Measurements from ENCODE around the gene C19orf33.

DNA sequence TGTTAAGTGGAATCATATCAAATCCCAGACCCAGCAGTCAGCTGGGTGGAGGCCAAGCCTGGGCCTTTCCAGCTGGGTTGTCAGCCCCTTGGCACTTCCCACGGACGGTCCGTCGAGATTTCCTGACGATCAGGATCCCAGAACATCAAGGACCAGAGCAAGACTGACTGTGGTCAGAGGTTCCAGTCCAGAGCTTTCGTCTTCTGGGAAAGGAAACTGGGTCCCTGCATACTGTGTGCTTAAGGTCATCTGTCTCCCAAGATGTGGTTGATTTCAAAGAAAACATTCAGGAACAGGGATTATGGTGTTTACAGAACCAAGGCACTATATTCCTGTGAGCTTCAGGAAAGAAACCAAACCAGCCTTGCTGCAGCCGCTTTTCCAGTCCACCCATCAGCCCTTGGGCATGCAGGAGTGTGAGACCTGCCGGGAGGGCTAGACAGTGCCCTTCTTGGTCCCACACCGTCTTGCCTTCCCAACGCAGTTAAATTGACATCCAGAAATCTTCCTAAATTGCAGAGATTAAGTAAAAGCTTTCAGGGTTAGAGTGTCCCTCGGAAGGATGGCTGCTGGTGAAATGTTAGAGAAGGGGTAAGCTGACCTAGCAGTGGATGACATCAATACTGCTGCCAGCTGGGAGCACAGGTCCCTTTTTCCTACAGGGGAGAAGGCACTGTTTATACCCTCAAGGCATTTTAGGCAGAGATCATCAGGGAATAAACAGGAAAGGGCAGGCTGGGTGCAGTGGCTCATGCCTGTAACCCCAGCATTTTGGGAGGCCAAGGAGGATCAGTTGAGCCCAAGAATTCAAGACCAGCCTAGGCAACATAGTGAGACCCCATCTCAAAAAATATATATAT is 5.0 kb upstream of the C19orf33 start:
- TF ChIP-seq, protein P1, sequence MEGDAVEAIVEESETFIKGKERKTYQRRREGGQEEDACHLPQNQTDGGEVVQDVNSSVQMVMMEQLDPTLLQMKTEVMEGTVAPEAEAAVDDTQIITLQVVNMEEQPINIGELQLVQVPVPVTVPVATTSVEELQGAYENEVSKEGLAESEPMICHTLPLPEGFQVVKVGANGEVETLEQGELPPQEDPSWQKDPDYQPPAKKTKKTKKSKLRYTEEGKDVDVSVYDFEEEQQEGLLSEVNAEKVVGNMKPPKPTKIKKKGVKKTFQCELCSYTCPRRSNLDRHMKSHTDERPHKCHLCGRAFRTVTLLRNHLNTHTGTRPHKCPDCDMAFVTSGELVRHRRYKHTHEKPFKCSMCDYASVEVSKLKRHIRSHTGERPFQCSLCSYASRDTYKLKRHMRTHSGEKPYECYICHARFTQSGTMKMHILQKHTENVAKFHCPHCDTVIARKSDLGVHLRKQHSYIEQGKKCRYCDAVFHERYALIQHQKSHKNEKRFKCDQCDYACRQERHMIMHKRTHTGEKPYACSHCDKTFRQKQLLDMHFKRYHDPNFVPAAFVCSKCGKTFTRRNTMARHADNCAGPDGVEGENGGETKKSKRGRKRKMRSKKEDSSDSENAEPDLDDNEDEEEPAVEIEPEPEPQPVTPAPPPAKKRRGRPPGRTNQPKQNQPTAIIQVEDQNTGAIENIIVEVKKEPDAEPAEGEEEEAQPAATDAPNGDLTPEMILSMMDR (conservative IDR thresholded peaks at IDR 0.05): no peak
- no peak for TF ChIP-seq EZH2 (IDR thresholded peaks at IDR 0.05; ENCODE audit: low read depth)
